Activated T-cell treated with anti-CD3 and anti-CD28 coated beads, Interleukin-2, amount 50 U/mL, for 1 hour (primary cell): ENCODE results near the gene ZGPAT.

Experiments used
- DNase-seq: peaks from one replicate; pipeline ENCODE4 v3.0.0-alpha.2; 2020

Gene ZGPAT

DNA sequence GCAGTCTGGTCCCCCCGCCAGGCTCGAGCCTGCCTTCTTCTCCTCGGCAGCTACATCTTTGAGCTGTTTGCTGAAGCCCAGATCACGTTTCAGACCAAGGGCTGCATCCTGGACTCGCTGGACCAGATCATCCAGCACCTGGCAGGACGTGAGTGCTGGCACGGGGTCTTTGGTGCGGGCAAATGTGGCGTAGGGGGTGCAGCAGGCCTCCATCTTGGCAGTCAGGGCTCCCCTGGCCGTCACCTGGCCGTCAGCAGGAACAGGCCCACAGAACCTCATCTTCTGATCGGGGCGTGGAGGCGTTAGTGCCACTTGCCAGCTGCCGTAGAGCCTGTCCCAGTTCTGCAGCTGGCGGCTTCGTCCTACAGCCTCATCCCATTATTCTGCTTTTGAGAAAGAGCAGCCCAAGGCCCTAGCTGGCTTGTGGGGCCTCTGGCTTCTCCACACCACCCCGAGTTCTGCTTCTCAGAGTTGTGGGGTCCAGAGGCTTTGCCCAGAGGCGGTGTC lies 28.0 kb upstream of the ZGPAT start:
- DNase-seq = no peak

DNA sequence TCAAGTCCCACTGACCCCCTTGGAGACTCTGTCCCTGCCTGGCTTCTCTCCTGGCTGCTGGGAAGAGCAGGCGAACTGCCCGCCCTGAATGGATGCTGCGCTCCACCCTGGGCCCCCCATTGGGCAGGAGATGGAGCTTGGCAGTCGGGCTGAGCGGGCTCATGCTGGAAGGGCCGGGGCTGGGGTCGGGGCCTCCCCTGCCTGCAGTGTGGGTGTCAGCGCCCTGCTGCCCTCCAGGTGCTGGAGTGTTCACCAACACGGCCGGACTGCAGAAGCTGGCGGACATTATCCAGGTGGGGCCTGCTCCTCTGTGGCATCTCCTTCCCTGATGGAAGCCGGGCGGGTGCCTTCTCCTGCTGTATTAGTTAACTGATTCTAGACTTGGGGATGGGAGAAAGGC lies 27.4 kb upstream of the ZGPAT start:
- no peak for DNase-seq

DNA sequence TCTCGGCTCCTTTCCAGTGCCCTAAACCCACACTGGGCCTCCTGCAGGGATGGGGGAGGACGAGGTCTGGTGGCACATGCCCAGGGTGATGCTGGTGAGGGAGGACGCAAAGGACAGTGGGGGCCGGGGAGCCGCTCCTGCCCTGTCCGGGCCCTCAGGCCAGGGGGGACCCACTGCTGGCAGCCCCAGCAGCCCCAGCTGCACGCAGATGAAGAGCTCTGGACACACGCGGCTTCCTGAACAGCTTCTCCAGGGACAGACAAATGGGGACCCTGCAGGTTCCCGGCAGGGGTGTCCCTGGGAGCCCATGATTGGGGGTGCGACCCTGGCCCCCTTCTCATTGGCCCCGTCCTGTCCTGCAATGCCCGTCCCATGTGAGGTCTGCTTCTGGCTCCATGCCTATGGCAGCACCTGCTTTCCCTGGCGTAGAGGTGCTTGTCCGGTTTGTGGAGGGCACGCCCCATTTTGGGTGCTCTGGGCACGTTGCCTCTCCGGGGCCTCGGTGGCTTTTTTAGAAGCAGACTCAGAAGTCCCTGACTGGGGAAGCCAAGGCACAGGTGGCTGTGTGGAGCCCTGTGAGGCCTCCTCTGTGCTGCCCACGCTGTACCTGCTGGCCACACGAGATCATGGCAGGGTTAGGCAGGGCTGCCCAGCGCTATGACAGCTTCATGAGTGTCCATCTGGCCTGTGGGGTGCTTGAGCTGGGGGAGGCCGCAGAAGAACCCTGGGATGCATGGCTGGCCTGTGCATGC lies 26.8 kb upstream of the ZGPAT start:
- DNase-seq = no peak

DNA sequence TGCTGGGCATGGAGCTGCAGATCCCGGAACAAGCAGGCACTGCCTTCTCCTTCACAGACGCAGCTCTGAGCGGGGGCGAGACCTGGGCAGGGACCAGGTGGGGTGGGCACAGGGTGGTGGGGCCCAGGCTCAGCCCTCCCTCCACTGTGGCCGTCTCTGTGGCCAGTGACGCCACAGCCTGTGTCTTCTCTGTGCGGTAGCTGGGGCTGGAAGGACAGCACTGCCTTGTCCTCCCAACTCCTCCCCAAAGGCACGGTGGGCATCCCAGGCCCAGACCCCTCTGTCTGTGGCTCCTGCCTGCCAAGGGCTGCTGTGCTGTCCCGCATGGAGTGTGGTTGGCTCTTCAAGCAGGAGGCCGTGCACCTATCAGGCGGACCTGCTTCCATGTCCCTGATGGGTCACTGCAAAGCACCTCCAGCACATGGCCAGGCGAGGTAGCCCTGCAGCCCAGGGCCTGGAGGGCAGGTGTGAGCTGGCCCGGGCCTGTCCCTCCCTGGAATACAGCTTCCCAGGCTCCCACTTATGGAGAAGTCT lies 26.2 kb upstream of the ZGPAT start:
- no peak for DNase-seq

DNA sequence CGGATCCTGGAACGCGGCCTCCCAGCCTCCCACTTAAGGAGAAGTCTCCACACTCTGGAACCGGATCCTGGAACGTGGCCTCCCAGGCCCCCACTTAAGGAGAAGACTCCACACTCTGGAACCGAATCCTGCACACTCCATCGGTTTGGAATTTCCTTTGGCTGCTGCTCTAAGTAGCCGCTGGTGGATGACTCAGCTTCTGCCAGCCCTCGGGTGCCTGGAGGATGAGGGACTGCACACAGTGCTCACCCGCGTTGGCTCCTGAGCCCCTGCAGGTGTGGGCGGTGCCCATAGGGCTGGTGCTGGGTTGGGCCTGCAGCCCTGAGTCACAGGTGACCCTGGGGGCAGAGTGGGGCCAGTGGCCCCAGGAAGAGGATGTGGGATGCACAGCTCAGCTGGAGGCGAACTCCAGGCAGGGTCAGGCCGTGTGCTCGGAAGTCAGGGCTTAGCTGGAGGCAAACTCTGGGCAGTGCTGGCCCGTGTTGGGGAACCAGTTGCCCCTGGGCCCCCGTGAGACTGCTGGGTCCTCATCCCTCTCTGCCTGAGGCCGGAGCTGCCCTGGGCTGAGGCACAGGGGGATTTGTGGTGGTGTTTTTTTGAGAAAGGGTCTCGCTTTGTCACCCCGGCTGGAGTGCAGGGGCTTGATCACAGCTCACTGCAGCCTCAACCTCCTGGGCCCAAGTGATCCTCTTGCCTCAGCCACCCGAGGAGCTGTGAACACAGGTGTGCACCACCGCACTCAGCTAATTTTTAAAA lies 25.3 kb upstream of the ZGPAT start:
- no peak for DNase-seq

DNA sequence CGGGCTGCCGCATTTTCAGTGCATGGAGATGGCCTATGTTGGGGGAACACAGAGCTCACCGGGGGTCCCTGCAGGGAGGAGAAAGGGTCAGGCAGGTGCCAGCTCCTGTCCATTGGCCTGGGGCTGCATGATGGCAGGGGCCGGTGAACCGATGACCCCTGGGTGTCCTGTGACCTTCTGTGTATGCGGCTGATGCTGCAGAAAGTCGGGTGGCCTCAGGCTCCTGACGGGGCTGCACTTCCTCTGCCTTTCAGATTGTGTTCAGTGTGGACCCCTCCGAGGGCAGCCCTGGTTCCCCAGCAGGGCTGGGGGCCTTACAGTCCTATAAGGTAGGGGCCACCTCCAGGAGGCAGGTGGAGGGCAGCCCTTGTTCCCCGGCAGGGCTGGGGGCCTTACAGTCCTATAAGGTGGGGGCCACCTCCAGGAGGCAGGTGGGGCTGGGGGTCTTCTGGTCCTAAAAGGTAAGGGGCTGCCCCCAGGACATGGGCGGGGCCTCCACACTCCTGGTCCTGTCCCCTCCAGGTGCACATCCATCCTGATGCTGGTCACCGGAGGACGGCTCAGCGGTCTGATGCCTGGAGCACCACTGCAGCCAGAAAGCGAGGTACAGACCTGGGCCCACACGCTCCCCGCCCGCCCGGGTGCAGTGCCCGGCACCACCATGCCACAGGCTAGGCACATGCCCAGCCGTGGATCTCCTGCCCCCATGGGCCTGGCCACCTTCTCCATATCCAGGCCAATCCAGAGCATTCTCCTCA lies 22.4 kb upstream of the ZGPAT start:
- DNase-seq = no peak

DNA sequence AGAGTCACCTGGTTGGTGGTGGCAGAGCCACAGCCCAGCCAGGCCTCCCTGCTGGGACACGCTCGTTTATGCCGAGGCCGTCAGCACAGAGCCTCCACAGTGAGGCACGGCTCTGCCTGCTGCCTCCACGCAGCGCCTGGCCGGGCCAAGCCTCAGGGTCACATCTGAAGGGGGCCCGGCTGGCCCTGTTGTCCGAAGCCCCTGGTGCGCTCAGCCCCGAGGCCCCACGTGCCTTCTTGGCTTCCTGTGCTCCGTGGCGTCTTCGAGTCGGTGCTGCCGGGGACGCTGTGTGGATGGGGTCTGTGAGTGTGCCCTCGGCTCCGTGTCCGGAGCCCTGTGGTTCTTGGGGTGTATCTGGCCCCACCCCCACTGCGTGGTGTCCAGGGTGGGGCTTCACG lies 21.7 kb upstream of the ZGPAT start:
- DNase-seq = no peak

DNA sequence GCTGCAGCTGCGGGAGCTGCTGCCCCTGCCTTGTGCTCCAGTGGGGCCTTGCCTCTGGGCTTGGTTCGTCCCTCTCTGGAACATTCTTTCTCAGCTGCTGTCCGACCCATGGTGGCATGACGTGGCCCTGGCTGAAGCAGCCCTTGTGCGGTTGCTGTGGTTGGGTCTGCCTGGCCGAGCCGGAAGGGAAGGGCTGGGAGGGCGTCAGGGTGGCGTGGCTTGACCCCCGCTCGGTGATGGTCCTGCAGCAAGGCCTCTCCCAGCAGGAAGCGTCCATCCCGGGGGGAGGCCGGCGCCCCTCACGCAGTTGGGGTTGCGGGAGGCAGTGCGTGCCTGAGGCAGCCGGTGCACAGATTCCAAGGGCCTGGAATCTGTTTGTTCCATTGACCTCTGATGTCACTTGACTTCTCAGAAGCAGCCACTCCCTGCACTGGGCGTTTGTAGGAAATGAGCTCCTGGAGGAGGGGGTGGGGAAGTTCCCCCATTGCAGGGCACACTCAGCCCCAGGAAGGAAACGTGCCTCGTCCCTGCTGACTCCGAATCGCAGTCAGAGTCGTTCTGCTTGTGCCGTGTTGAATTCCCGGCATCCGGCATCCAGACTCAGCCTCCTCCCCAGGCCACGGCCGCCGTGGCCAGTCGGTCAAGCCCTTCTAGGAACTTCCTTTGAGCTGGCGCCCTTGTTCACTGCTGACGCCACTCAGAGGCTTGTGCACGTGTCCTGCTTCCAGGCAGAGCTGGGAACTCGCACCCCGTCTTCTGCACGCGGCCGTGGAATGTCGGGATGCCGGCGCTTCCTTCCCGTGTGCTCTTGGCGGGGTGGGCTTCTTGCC lies 21.1 kb upstream of the ZGPAT start:
- DNase-seq = no peak

DNA sequence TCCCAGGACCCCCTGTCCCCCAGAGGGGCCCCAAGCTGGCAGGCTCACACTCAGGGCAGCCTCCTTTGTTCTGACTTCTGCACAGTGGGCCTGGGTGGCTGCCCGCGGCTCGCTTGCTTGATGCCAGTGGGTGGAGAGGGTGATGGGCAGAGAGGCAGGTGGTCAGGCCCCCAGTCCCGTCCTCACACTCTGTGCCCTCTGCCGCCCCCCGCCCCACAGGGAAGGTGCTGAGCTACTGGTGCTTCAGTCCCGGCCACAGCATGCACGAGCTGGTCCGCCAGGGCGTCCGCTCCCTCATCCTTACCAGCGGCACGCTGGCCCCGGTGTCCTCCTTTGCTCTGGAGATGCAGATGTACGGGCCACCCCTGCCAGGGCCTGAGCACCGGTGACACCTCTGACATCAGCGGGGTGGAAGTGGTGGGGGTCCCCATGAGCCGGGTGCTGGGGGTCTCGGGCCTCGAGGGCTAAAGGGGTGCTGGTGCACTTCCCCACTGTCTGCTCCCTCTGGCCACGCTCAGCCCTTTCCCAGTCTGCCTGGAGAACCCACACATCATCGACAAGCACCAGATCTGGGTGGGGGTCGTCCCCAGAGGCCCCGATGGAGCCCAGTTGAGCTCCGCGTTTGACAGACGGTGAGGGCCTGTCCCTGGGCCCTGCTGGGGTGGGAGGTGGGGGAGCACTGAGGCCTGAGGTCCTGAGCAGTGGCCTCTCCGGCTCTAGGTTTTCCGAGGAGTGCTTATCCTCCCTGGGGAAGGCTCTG lies 20.2 kb upstream of the ZGPAT start:
- no peak for DNase-seq

DNA sequence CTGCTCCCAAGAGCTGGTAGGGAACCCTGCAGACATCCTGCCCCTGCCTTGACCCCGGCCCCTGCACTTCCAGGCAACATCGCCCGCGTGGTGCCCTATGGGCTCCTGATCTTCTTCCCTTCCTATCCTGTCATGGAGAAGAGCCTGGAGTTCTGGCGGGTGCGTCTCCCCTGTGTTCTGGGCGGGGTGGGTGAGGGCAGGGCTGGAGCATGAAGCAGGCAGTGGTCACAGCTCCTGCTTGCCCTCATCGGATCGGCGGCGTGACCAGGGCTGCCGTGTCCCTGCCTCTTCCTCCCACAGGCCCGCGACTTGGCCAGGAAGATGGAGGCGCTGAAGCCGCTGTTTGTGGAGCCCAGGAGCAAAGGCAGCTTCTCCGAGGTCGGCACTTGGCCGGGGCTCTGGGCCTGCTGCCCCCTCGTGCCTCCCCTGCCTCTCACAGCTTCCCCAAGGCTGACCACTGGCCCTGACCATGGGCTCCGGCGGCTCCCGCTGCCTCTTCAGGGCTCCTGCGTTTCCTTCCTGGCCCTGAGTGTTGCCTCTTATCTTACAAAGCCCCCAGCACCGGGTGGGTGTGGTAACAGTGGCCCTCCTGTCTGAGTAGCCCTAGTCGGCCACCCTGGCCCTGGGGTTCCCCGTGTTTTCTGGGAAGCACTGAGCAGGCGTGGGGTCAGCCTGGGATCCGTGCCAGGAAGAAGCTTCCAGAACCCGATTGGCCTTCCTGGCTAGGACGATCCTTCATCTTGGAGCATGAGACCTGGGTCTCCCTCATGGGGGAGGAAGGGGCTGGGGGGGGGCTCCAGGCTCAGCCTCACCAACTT lies 19.4 kb upstream of the ZGPAT start:
- no peak for DNase-seq

DNA sequence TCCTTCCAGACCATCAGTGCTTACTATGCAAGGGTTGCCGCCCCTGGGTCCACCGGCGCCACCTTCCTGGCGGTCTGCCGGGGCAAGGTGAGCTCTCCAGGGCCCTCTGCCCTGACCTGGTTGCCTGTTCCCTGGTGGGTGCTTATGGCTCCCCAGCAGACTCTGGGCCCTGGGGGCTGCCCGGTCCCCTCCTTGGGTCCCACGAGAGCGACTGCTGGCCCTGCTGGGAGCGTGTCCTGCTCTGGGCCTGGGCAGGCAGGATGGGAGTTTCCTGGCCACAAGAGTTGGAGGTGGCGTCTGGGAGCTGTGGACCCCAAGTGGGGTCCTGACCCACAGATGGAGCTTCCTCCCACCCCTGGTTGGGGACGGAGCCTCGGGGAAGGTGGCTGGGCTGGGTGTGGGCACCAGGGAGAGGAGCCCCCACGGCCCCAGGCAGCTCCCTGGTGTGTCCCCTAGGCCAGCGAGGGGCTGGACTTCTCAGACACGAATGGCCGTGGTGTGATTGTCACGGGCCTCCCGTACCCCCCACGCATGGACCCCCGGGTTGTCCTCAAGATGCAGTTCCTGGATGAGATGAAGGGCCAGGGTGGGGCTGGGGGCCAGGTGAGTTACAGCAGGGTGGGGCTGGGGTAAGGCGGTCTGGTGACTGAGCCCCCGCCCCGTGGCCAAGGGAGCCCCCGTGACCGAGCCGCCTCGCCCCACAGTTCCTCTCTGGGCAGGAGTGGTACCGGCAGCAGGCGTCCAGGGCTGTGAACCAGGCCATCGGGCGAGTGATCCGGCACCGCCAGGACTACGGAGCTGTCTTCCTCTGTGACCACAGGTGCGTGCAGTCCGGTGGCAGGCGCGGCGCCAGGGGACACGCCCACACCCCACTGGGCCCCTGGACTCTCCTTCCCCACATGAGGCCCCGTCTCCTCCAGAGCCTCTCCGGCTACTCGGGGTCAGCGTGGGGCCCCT lies 18.5 kb upstream of the ZGPAT start:
- no peak for DNase-seq

DNA sequence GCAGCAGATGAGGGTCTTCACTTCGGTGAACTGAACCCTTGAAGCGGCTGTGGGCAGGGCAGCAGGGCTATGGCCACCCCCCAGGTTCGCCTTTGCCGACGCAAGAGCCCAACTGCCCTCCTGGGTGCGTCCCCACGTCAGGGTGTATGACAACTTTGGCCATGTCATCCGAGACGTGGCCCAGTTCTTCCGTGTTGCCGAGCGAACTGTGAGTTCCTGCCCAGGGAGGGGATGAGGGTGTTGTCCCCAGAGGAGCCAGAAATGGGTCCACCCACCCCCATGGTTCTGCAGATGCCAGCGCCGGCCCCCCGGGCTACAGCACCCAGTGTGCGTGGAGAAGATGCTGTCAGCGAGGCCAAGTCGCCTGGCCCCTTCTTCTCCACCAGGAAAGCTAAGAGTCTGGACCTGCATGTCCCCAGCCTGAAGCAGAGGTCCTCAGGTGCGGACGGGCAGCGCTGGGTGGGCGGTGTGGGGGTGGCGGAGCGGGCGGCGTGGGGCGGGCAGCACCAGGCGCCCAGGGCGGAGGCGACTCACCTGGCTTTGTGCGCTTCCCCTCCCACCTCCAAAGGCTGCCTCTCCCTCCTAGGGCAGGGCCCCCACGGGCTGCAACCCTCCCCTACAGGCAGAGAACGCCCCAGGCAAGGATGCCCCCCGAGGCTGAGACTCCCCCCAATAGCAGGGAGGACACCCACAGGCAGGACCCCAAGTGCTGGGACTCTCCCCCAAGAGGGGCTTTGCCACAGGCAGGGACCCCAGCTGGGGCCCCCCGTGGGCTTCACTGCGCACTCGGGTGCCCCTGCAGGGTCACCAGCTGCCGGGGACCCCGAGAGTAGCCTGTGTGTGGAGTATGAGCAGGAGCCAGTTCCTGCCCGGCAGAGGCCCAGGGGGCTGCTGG lies 17.6 kb upstream of the ZGPAT start:
- DNase-seq = no peak

DNA sequence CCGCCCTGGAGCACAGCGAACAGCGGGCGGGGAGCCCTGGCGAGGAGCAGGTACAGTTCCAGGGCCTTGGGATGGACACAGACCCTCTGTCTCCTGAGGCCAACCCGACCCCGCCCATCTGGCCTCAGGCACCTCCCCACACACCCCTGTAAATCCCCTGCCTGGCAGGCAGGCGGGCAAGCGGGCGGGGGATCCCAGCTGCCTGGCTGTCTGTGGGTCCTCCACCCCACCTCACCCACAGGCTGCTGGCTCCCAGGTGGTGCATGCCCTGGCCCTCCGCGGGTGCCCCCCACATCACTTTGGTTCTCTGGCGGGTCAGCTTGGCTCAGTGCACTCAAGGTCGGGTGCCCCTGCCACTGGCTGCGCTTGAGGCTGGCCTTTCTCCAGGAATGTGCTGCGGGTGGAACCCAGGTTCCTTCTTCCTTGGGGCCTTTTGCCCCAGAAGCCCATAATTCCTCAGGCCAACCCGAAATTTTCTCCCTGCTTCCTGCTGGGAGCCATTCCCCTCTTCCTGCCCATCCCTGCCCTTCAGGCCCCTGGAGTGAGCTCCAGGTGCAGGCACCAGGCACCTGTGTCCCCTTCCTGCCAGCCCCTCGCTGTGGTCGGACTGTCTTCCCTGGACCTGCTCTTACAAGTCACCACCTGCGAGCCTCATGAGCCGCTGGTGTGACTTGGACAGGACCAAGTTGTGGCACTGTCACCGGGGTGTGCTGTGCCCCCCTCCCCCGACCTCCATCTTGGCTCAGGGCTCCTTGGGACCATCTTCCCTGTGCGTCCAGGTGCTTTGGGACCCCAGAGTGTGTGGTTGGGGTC lies 16.7 kb upstream of the ZGPAT start:
- no peak for DNase-seq

DNA sequence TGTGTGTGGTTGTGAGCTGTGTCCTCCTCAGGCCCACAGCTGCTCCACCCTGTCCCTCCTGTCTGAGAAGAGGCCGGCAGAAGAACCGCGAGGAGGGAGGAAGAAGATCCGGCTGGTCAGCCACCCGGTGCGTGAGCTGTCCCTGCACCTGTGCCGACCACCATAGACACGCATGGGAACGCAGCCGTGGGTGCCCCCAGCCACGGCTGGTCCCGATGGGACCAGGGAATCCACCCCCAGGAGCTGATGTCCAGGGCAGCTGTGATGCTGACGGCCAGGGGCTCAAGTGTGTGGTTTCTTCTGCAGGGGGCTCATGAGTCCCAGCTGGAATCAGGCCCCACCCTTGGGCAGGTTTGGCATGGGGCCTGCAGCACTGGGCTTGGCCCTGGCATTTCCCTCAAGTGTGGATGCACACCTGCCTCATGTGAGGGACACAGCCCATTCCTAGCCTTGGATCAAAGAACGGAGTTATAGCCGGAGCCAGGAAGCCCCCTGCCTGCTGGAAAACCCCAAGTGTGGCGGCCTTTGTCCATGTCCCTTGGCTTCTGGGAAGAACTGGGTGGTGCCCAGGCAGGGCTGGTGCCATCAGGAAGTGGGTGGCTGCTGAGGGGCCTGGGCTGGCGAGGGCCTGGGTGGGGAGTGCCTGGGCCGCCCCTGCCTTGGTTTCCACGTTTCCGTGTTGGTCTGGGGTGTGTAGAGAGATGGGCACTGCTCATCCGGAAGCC lies 16.0 kb upstream of the ZGPAT start:
- DNase-seq = no peak

DNA sequence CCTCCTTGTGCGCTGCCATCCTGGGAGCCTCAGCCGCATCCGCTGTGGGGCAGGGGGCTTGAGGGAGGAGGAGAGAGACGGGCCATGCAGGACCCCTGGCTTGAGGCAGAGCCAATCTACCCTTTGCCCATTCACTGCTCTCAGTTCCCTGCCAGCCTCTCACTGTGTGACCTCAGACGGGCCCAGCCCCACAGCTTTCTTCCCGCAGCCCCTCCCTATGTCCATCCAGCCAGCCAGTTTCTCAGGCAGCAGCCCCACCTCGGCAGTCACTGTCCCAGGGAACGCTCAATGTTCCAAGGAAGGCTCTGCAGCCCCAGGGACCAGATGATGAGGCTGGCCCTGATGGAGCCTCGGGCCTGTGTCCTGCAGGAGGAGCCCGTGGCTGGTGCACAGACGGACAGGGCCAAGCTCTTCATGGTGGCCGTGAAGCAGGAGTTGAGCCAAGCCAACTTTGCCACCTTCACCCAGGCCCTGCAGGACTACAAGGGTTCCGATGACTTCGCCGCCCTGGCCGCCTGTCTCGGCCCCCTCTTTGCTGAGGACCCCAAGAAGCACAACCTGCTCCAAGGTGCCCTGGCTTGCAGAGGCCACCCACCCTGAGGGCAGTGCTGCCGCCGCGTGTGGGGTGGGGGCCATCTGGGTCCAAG lies 15.3 kb upstream of the ZGPAT start:
- DNase-seq = no peak

DNA sequence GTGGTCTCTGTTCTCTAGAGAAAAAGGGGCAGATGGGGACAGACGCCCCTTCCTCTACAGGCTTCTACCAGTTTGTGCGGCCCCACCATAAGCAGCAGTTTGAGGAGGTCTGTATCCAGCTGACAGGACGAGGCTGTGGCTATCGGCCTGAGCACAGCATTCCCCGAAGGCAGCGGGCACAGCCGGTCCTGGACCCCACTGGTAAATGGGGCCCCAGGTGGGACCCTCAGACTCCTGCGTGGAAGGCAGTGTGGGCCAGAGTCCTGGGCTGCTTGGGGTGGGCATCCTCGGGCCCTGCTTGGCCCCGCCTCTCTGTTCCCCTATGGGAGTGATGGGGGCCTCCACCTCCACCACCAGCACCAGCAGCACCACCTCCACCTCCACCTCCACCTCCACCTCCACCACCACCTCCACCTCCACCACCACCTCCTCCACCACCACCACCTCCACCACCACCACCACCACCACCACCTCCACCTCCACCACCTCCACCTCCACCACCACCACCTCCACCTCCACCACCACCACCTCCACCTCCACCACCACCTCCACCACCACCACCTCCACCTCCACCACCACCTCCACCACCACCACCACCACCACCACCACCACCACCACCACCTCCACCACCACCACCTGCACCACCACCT lies 14.6 kb upstream of the ZGPAT start:
- no peak for DNase-seq
